Left forelimb (tissue), 1 donor: ENCODE data around the gene FNDC10.

ENCODE experiments used
- DNase-seq: peaks from one replicate; pipeline ENCODE4 v3.0.0-alpha.2; 2018; ENCODE audit warnings: low spot score

Gene FNDC10

DNA sequence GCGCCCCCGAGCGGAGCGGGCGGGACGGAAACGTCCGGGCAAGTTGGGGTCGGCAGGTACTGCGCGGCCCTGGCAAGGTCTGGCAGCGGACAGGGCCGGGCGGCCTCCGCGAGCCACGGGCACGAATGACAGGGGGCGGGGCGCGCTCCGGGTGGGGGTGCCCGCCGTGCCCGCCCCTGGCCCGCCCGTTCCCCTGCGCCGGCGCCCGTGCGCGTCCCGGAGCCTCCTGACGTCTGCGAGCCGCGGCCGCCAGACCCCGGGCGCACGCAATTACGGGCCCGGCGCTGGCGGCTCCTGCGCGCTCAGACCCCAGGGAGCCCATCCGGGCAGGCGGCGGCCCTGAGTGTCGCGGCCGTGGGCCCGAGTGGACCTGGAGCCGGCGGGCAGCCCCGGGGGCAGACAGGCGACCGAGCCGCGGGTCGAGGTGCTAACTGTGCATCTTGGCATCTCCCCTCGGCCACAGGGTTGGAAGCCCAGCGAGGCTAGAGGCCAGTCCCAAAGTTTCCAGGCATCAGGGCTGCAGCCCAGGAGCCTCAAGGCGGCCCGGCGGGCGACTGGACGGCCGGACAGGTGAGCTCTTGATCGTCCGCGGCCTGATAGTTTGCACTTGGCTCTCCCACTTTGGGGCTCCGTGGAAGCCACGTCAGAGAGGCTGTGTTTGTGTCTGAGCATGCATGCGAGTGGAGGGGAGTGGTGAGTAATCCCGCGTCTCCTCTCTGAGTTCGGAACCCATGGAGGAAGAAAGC is 16.3 kb upstream of the FNDC10 start:
- DNase-seq, result no peak

DNA sequence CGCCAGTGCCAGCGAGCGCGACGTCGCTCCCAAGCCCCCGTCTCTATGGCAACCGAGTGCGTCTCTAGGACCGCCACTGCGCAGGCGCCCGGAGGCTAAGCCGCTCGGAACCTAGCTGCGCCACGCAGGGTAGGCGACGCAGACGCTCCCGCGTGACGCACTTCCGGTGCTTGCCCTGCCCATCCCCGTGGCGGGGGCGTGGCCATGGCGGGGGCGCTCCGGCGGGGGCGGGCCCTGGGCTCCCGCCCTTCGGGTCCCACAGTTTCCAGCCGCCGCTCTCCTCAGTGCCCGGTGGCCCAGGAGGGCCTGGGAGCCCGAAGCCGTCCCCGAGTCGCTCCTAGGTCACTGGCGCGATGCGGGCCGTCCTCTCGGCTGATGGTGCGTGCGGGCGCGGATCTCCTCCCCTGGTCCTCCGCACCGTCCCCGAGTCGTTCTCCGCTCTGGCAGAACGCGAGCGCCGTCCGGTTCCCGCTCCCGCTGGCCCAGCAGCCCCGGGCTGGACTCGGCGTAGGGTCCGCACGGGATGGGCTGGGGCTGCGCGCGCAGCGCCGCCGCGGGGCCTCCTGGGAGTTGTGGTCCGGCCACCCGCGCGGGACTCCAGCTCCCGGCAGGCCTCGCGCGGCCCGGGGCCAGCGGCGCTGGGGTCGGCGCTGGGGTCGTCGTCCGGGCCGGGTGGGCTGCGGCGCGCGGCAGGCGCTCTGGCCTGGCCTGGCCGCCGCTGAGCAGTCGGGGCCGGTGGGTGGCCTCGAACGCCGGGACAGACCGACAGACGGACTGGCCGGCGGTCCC is 15.5 kb upstream of the FNDC10 start, which contains the start of gene MIB2:
MIB2 (plus strand) TSS at position 245 of the 789 bp plus-strand sequence. CDS start 7,953 bp downstream, outside the sequence.
- peak; percentile 96 for DNase-seq

DNA sequence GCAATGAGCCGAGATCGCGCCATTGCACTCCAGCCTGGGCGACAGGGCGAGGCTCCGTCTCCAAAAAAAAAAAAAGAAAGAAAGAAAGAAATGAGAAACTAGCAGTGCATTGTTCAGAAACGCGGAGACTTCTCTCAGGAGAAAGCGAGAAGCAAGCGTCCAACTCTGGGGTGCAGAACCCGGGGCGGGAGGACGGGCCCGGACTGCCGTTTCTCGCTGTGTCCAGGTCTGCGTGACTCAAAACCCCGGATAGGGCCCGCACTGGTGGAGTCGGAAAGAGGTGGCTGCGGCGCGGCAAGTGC is 15.0 kb upstream of the FNDC10 start:
- no peak for DNase-seq

DNA sequence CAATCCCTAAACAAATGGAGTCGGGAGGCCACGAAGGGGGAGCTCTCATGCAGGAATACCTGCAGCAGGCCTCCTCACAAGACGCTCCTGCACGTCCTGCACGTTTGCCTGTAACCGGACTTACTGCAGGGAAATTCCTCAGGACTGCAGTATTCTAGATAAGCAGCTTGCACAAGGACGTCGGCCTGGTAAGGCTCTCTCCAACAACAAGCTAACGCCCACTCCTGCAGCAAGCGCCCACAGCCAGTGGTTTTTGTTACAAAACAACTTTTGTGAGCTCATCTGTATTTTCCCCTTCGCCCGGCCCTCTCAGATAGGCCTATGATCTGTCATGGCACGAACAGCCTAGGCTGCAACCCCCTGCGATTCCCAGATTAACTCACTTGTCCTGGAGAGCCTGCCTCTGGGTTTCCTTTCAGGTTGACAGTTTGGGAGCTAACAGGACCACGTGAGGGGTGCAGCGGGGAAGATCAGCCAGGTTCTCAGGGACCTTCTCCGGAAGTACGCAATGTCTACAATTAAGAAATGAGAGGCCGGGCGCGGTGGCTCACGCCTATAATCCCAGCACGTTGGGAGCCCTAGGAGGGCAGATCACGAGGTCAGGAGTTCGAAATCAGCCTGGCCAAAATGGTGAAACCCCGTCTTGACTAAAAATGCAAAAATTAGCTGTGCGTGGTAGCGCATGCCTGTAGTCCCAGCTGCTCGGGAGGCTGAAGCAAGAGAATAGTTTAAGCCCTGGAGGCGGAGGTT is 14.4 kb upstream of the FNDC10 start:
- DNase-seq, result no peak

DNA sequence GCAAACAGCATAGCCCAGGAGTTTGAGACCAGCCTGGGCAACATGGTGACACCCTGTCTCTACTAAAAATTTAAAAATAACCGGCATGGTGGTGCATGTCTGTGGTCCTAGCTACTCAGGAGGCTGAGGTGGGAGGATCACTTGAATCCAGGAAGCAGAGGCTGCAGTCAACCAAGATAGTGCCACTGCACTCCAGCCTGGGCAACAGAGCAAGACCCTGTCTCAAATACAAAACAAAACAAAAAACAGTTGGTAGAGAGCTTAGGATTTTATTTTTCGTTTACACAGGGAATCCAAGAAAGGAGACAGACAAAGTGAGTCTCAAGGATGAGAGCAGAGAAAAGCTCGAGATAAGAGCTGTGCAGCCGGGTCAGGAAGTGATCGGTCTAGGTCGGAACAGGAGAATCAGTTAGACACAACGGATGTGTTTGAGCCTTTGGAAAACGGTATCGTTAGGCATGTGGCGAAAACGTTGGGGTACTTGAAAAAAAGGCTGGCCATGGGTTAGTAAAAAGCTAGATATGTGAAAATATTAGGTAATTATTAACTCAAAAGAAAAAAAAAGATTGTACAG is 13.7 kb upstream of the FNDC10 start:
- no peak for DNase-seq

DNA sequence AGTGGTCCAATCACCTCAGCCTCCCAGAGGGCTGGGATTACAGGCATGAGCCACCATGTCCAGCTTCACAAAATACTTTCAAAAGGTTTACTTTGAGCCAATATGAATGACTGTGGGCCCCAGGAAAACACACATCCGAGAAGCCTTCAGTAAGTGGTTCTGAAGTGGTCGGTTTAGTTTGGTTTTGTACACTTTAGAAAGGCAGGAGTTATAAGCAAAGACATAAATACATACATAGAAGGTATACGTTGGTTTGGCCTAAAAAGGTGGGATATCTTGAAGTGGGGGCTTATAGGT is 12.1 kb upstream of the FNDC10 start:
- DNase-seq, result no peak

DNA sequence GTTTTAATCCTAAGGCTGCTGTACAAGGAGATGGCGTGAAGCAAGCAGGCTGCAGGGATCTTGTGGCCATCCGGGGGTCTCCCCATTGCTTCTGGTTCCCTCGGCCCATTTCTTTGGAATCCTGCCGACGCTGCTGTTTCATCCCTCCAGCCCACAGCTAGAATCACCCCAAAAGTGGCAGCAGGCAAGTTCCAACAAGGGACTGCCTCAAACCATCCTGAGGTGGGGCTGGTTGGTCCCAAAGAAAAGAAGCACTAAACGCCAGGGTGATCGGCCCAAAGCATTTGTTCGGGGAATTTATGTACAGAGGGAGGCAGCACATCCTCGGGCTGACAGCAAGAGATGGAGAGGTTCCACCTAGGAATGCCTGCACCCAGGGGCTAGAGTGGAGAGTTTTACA is 10.9 kb upstream of the FNDC10 start:
- no peak for DNase-seq

DNA sequence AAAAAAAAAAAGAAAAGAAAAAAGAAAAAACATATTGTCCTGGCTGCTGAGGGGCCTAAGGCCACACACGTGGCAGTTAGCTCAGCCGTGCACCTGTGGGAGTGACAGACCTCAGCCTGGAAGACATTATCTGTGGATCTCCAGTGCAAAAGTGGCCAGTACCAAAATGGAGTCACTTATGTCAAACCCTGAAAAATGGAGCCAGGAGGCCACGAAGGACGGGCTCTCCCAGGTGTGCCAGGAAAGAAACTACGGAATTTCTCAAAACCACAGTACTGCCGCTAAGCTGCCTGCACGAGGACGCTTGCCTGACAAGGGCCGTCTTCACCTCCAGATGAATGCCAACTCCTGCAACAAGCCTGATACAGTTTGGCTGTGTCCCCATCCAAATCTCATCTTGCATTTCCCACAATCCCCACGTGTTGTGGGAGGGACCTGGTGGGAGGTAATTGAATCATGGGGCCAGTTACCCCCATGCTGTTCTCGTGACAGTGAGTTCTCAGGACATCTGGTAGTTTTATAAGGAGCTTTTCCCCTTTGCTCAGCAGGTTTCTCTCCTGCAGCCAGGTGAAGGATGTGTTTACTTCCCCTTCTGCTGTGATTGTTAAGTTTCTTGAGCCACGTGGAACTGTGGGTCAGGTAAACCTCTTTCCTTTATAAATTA is 10.0 kb upstream of the FNDC10 start:
- DNase-seq, result no peak

DNA sequence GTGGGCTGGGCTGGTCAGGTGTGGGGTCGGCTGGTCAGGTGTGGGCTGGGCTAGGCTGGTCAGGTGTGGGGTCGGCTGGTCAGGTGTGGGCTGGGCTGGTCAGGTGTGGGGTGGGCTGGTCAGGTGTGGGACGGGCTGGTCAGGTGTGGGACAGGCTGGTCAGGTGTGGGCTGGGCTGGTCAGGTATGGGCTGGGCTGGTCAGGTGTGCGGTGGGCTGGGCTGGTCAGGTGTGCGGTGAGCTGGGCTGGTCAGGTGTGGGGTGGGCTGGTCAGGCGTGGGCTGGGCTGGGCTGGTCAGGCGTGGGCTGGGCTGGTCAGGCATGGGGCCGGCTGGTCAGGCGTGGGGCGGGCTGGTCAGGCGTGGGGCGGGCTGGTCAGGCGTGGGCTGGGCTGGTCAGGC is 6.3 kb upstream of the FNDC10 start:
- no peak for DNase-seq

DNA sequence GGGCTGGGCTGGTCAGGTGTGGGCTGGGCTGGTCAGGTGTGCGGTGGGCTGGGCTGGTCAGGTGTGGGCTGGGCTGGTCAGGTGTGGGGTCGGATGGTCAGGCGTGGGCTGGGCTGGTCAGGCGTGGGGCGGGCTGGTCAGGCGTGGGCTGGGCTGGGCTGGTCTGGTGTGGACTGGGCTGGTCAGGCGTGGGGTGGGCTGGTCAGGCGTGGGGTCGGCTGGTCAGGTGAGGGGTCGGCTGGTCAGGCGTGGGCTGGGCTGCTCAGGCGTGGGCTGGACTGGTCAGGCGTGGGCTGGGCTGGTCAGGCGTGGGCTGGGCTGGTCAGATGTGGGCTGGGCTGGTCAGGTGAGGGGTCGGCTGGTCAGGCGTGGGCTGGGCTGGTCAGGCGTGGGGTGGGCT is 5.8 kb upstream of the FNDC10 start:
- DNase-seq, result no peak

DNA sequence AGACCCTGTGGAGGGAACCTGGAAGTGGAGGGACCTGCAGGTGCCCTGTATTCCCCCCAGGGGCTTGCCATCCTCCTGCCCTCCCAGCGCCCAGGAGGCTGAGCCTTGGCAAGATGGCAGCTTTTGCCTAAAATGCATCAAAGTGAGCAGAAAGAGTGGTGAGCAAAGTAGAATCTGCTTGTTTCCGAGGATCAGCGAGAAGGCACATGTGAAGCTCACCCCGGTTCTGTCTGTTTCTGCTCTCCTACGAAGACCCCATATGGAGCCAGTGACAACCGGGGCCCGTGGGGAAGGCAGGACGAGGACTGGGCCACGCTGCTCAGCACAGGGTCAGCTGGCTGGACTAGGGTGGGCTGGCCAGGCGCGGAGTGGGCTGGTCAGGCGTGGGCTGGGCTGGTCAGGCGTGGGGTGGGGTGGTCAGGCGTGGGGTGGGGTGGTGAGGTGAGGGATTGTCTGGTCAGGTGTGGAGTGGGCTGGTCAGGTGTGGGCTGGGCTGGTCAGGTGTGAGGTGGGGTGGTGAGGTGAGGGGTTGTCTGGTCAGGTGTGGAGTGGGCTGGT is 5.2 kb upstream of the FNDC10 start:
- DNase-seq, result no peak

DNA sequence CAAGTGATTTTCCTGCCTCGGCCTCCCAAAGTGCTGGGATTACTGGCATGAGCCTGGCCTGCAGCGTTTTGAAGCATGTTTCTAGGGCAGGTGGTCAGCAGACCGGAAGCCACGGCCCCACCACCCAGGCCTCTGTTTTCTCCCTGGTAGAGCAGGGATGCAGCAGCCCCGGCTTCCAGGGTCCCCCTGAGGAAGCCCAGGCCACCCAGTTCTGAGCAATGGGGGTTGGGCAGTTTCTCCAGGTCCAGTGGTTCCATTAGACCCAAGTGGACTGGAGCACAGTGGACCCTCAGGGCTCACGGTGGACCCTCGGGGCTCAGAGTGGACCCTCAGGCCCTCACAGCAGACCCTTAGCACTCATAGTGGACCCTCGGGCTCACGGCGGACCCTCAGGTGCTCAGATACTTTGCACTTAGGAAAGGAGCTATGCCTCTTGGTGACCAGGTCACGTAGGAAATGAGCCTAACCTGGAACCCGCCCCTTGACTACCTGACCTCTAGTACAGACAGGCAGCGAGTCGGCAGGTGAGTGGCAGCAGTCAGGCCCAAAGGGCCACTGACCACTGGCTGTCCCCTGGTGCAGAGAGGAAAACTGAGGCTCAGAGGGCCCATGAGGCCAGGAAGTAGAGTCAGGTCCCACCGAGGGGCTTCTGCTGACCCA is 4.6 kb upstream of the FNDC10 start:
- no peak for DNase-seq

DNA sequence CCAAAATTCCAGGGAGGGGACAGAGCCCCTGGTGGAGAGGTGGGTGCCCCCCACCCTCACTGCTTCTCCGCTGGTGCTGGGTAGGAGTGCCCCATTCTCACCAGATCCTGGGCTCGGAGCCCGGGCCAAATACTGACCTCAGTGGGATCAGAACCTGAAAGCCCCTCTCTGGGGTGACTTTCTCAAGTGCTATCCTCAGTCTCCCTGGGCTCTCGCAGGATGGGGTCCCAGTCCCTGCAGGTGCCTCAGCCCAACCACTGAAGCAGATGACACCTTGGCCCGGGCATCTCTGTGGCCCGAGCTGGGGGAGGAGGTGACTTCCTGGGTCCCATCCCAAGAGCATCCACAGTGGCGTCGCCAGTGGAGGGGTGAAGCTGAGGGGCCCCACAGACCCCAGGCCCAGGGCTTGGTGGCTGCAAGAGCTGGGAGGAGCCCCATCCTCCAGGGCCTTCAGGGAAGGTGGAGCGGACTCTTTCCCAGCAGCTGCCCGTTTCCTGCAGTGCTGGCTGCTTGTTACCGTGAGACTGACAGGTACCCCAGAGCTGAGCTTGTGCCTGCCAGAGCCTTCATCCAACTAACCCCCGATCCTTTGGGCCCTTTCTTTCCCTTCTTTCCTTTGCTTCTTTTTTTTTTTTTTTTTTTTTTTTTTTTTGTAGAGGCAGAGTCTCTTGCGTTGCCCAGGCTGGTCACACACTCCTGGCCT is 3.9 kb upstream of the FNDC10 start:
- DNase-seq, result no peak

DNA sequence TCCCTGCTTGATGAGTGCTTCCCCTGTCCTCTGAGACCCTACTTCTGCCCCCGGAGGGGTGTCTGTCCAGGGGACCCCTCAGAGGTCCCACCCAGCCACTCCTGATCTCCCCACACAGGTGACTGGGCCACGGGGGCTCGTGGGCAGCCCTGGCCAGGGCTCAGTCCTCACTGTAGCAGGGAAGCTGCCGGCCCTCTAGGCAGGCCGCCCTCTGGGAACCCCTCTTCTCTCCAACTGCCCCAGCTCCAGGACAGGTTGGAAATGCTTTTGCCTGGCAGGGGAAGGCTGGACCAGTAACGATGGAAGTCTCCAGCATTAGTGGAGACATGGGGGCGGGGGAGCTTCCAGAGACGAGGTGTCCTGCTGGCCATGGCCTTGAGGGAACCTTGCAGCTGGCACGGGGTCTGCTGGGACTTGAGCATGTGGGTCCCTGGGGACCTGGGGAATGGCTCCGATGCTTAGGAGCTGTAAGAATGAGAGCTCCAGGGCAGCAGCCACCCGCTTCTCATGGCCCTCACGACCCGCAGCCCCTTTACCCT is 3.1 kb upstream of the FNDC10 start:
- DNase-seq, result no peak

DNA sequence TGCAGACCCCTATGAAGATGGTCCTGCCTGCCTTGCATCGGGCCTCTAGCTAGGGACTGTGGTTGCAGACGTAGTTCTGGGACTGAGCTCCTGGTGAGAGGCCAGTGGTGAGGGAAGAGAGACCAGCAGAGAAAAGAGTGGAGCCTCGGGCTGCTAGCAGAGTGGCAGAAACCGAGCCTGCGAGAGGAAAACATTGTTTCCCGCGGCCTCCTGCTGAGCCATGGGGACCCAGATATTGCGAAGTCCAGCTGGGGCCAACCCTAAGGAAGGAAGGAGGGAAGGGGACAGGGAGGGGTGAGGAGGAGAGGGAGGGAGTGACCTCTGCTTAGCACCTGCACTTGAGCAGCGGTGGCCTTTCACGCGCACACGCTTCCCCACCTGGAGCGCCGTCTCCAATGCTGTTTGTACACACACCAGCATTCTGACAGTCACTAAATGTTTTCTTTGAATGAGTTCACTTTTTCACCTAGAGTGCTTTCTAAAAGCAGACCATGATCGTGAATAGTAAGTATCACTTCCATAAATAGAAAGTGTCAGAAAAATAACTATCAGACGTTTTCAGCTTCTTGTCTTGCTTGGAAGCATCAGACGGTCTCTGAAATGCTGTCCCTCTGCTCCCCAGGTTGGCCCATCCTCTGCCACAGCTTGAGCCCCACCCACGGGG is 2.5 kb upstream of the FNDC10 start:
- no peak for DNase-seq

DNA sequence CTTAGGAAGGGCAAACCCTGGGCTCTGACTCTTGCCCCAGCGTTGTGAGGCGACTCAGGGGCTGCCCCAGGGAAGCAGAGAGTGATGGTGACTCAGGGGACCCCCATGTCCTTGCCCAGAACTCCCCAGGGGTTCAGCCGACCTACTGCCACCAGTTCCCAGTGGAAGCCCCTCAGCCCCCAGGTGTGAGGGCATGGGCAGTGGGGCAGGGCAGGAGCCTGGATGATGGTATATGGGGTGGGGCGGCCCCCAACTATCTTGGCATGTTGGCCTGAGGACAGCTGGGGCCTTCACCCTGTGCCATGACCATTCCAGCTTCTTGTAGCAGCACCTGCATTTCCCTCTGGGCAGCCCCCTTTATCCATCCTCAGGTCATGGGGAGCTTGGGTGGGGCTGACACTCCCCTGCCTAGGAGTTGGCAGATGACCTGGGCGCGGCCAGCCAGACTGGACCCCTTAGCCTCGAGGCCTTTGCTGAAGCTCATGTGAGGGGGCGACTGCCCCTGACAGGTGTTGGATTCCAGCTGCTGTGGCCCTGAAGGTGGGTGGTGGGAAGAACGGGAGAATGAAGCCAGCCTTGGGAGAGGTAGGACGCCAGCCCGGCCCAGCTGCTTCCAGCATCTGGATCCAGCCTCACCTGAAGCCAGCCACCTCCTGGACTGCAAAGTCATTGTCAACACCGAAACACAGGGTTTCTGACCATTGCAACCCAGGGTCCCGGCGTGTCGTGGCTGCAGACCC is 1.8 kb upstream of the FNDC10 start:
- DNase-seq, result no peak

DNA sequence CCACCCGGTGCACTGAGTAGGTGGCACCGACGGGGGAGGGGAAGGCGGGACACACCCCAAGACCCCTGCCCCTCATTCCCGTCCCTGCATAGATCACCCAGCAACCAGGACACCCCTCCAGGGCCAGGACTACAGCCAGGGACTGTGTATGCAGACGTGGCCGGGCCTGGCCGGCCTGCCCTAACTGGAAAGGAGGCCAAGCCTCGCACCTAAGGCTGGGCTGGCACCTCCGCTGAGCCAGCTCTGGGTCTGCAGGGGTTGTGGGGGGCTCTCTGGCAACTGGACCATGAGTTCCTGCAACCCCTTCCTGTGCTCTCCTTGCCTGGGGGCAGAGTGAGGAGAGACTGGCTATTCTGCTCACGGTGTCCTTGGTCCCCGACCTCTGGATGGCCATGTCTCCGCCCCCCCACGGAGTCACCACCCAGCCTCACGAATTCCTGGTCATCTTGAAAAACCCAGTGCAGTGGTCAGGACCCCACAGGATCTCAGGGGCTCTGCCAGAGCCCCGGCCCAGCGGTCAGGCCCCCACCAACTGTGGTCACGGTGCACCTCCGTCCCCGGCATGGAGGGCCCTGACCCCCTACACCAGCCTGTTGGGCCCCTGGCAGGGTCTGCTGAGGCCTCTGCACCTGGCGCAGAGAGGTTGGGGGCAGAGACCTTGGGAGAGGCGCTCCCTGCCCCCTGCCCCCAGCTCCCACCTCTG is 1.1 kb upstream of the FNDC10 start:
- DNase-seq, result no peak
